Endothelial cell of umbilical vein (primary cell): ENCODE measurements around the gene SH3RF1. TPM values are rescaled to one million over a fixed set of nuclear protein-coding genes. Genes with fewer than 3 reads are reported as not detected.

Experiments
- BruUV-seq: library from RNA; stranded (reverse); fragments of 400-500 nt; replicated peaks from 2 replicates; lab custom pipeline; 2021; lab: Mats Ljungman, UMichigan
- CTCF ChIA-PET: fragments of 300-600, 350-600 bp; sonication (Branson Sonifier 250); formaldehyde crosslinking; loops from one replicate; lab custom pipeline; 2021; ENCODE audit warnings: antibody characterized with exemption, inconsistent platforms; lab: Charles Lee
- POLR2A ChIA-PET: fragments of 300-600, 350-600 bp; sonication (Branson Sonifier 250); formaldehyde crosslinking; loops from one replicate; lab custom pipeline; 2021; ENCODE audit warnings: antibody characterized with exemption, inconsistent platforms; lab: Charles Lee
- DNase-seq: peaks from one replicate; pipeline ENCODE4 v3.0.0-alpha.2; 2011; ENCODE audit warnings: low read depth, low spot score
- FAIRE-seq: peaks from 2 replicates; lab custom pipeline; 2011; peaks lifted over from hg19 to GRCh38; lab: Jason Lieb, UNC
- H2AFZ ChIP-seq: 2 replicates; pipeline ENCODE4 v1.6.0; 2012; ENCODE audit warnings: low read depth, low read length, control low read depth, inconsistent platforms
- H3K27ac ChIP-seq: 2 replicates; pipeline ENCODE4 v1.5.1; 2011; ENCODE audit warnings: low read depth, mild to moderate bottlenecking, control low read depth, low read length, moderate library complexity; ENCODE audit not compliant: insufficient read depth
- H3K27me3 ChIP-seq, 2 experiments: 2 replicates each; pipeline versions ENCODE4 v1.6.0 to v1.6.1; 2011; ENCODE audit warnings: low read length in 2 of 2, mixed read lengths in 1 of 2; ENCODE audit not compliant: control insufficient read depth in 2 of 2, insufficient read depth in 2 of 2
- H3K36me3 ChIP-seq, 2 experiments: 2 replicates in 1 of 2; 3 replicates in 1 of 2; pipeline ENCODE4 v1.5.1; 2011; ENCODE audit warnings: low read length in 2 of 2, mild to moderate bottlenecking in 1 of 2, moderate library complexity in 1 of 2; ENCODE audit not compliant: control insufficient read depth in 2 of 2, insufficient read depth in 2 of 2; ENCODE audit errors: extremely low read depth in 1 of 2
- H3K4me1 ChIP-seq: 3 replicates; pipeline ENCODE4 v1.5.1; 2011; ENCODE audit warnings: mild to moderate bottlenecking, low read length; ENCODE audit not compliant: control insufficient read depth, insufficient read depth; ENCODE audit errors: extremely low read depth
- H3K4me2 ChIP-seq: 2 replicates; pipeline ENCODE4 v1.6.1; 2011; ENCODE audit warnings: low read length, control low read depth, mixed read lengths; ENCODE audit not compliant: insufficient read depth
- H3K4me3 ChIP-seq, 3 experiments: fragments of 200-600 bp in 1 of 3; sonication (generic), shearing (Covaris generic) in 1 of 3; replicated peaks in 1 of 3; 2 replicates each; pipeline ENCODE4 v1.5.1; 2011 to 2016; ENCODE audit warnings: control low read depth in 3 of 3, low read length in 3 of 3, mild to moderate bottlenecking in 2 of 3, inconsistent platforms in 1 of 3, low read depth in 1 of 3, moderate library complexity in 1 of 3; ENCODE audit not compliant: insufficient read depth in 1 of 3
- H3K79me2 ChIP-seq: 2 replicates; pipeline ENCODE4 v1.6.0; 2012; ENCODE audit warnings: low read length, inconsistent platforms; ENCODE audit not compliant: control insufficient read depth, insufficient read depth
- H3K9ac ChIP-seq: replicated peaks from 2 replicates; pipeline ENCODE3; 2011; ENCODE audit warnings: low read length, control low read depth; ENCODE audit not compliant: insufficient read depth; ENCODE audit errors: extremely low read depth
- H3K9me1 ChIP-seq: replicated peaks from 3 replicates; pipeline ENCODE4 v1.6.0; 2011; ENCODE audit warnings: mild to moderate bottlenecking, low read length; ENCODE audit not compliant: control insufficient read depth, insufficient read depth; ENCODE audit errors: extremely low read depth
- H3K9me3 ChIP-seq: replicated peaks from 2 replicates; pipeline ENCODE4 v1.5.1; 2012; ENCODE audit warnings: low read length, inconsistent platforms; ENCODE audit not compliant: control insufficient read depth, insufficient read depth
- H4K20me1 ChIP-seq: replicated peaks from 2 replicates; pipeline ENCODE3; 2011; ENCODE audit warnings: mild to moderate bottlenecking, low read length; ENCODE audit not compliant: control insufficient read depth, insufficient read depth; ENCODE audit errors: extremely low read depth
- EZH2 ChIP-seq: IDR thresholded peaks from 2 replicates; pipeline ENCODE4 v1.6.1; 2012; ENCODE audit warnings: borderline replicate concordance, low read depth, mild to moderate bottlenecking, moderate library complexity, low read length, inconsistent platforms; ENCODE audit not compliant: severe bottlenecking
- FOS ChIP-seq: IDR thresholded peaks from 2 replicates; pipeline ENCODE4 v1.6.1; 2011; ENCODE audit warnings: mild to moderate bottlenecking, low read length, moderate library complexity, borderline replicate concordance; ENCODE audit not compliant: insufficient read depth
- GATA2 ChIP-seq: IDR thresholded peaks from 2 replicates; pipeline ENCODE4 v1.7.0; 2011; ENCODE audit warnings: low read depth, mild to moderate bottlenecking, moderate library complexity, mixed read lengths, low read length; ENCODE audit not compliant: insufficient read length, insufficient read depth
- JUN ChIP-seq: IDR thresholded peaks from 2 replicates; pipeline ENCODE4 v1.6.1; 2011; ENCODE audit warnings: borderline replicate concordance, low read depth; ENCODE audit not compliant: insufficient read length, insufficient read depth
- MYC ChIP-seq: IDR thresholded peaks from one replicate; pipeline ENCODE4 v1.6.1; 2011; ENCODE audit warnings: mild to moderate bottlenecking, low read depth, low read length
- POLR2A ChIP-seq: IDR thresholded peaks from 2 replicates; pipeline ENCODE4 v1.6.1; 2012; ENCODE audit warnings: low read depth, mild to moderate bottlenecking, control low read depth, low read length
- POLR2AphosphoS5 ChIP-seq: IDR thresholded peaks from 2 replicates; pipeline ENCODE4 v1.6.1; 2012; ENCODE audit warnings: low read depth, mild to moderate bottlenecking, control low read depth, low read length, moderate library complexity; ENCODE audit not compliant: insufficient read depth
- dilution Hi-C: fragments of 300-500 bp; cut with MboI; formaldehyde crosslinking; loops from one replicate; pipeline ENCODE4 v1.15.0; 2019; ENCODE audit warnings: low sequenced_read_pairs; ENCODE audit not compliant: extremely low pct_ligation_motif_present
- intact Hi-C: fragments of 100-400 bp; cut with micrococcal nuclease; formaldehyde crosslinking; loops from one replicate; pipeline ENCODE4 v1.10.0; 2022
- polyA plus RNA-seq, 4 experiments: library from polyadenylated mRNA; depleted of rRNA in 3 of 4; stranded (reverse) in 3 of 4; unstranded in 1 of 4; fragments of >200 nt; gene quantifications; 2 replicates each; pipeline versions ENCODE4 v1.2.1 to v1.2.3, GENCODE V29; 2011 to 2012; ENCODE audit warnings: missing spikeins in 1 of 4
- total RNA-seq: library from RNA; stranded (reverse); gene quantifications from 2 replicates; pipeline ENCODE4 v1.2.3, GENCODE V29; 2021
- TF ChIP-seq, protein P1 (sequence below): IDR thresholded peaks from 2 replicates; pipeline ENCODE4 v1.6.1; 2011; ENCODE audit not compliant: insufficient read depth, insufficient read length
- TF ChIP-seq, protein P2 (sequence below), 2 donors: IDR thresholded peaks; 1 replicate in 1 of 2; 2 replicates in 1 of 2; pipeline ENCODE4 v1.5.1; 2011; ENCODE audit warnings: low read length in 2 of 2, mild to moderate bottlenecking in 2 of 2, moderate library complexity in 2 of 2, control low read depth in 1 of 2, inconsistent platforms in 1 of 2, low read depth in 1 of 2; ENCODE audit not compliant: insufficient read depth in 1 of 2; ENCODE audit errors: extremely low read depth in 1 of 2

SH3RF1 gene
- total and polyA plus RNA-seq, 2 donors (not counting 3 experiments of a cell fraction or from before 2014, with no cell fraction given), result 16.2 to 24.9 TPM

DNA sequence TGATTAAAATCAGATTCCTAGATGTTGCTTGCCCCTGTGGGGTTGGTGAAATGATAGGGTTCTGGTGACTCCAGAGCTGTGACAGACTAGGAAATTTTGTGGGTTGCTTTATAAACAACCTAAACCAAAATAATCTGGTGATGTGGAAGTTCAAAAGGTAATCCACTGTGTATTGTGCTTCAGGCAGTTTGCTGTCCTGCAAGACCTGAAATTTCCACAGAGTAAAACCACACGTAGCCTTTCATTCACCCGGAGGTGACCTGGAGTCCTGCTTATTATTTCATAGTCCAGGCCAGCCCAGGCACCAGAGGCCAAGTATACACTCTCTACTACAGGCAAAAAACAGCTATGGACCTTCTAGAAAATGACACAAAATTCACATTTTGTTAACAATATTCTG is 146.1 kb downstream of the SH3RF1 start:
- DNase-seq (no peak), FAIRE-seq (no peak)
- BruUV-seq, result no TSS peak
- Histone ChIP-seq H4K20me1 (no peaks in the 10 kb centered on the region), H3K27ac (no peak overlapping the region), H2AFZ (no peak overlapping the region), H3K9ac (no peak overlapping the region), H3K9me1 (no peaks in the 10 kb centered on the region), H3K4me3 (no peak overlapping the region), H3K9me3 (no peaks in the 10 kb centered on the region), H3K4me1 (no peaks in the 10 kb centered on the region), H3K27me3 (no peaks in the 10 kb centered on the region), H3K79me2 (no peaks in the 10 kb centered on the region), H3K36me3 (peaks cover 13 to 18% of the 10 kb centered on the region in 2 experiments), H3K4me2 (no peak overlapping the region)
- TF ChIP-seq MYC (no peak), EZH2 (no peak)
- CTCF ChIA-PET, result interaction anchor here (0.7 kb wide), 1 partner anchor 20 kb away, joined by 3 read pairs; no protein-coding TSS in a partner anchor
- intact Hi-C loops, result no loop called here
- POLR2A ChIA-PET, result no interaction called here
- dilution Hi-C loops, result no loop called here

DNA sequence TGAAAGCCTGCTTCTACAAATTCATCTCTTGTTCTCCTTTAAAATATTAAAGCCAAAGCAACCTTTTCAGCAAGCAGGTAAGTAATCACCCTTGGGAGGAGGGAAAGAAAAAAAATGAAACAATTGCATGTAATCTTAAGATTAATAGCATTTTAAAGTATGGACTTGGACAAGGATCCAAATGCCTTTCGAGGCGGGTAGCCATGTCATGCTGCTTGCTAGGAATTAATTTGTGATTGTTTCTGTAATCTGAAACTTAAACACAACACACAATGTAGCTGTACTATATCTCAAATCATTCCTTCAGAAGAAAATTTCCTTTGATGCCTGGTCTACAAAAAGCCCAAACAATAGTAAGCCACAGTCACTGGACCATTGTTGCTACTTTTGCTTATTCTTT is 148.3 kb downstream of the SH3RF1 start:
- Histone ChIP-seq H3K4me3 (no peak overlapping the region), H3K27ac (no peak overlapping the region), H4K20me1 (no peaks in the 10 kb centered on the region), H3K4me2 (no peak overlapping the region), H3K36me3 (peaks cover 10% of the 10 kb centered on the region in 2 experiments), H2AFZ (no peak overlapping the region), H3K9ac (no peak overlapping the region), H3K4me1 (peaks cover 8% of the 10 kb centered on the region), H3K9me3 (no peaks in the 10 kb centered on the region), H3K27me3 (no peaks in the 10 kb centered on the region), H3K9me1 (no peaks in the 10 kb centered on the region), H3K79me2 (no peaks in the 10 kb centered on the region)
- dilution Hi-C loops, result no loop called here
- CTCF ChIA-PET, result no interaction called here
- POLR2A ChIA-PET, result no interaction called here
- intact Hi-C loops, result no loop called here
- no peak for FAIRE-seq
- TF ChIP-seq EZH2 (no peak), GATA2 (no peak), MYC (no peak), POLR2A (no peak), FOS (no peak), JUN (no peak), POLR2AphosphoS5 (no peak)
- TF ChIP-seq, protein P1, sequence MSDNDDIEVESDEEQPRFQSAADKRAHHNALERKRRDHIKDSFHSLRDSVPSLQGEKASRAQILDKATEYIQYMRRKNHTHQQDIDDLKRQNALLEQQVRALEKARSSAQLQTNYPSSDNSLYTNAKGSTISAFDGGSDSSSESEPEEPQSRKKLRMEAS, result no peak
- TF ChIP-seq, protein P2, sequence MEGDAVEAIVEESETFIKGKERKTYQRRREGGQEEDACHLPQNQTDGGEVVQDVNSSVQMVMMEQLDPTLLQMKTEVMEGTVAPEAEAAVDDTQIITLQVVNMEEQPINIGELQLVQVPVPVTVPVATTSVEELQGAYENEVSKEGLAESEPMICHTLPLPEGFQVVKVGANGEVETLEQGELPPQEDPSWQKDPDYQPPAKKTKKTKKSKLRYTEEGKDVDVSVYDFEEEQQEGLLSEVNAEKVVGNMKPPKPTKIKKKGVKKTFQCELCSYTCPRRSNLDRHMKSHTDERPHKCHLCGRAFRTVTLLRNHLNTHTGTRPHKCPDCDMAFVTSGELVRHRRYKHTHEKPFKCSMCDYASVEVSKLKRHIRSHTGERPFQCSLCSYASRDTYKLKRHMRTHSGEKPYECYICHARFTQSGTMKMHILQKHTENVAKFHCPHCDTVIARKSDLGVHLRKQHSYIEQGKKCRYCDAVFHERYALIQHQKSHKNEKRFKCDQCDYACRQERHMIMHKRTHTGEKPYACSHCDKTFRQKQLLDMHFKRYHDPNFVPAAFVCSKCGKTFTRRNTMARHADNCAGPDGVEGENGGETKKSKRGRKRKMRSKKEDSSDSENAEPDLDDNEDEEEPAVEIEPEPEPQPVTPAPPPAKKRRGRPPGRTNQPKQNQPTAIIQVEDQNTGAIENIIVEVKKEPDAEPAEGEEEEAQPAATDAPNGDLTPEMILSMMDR (IDR thresholded peaks at IDR 0.05; ENCODE audit: extremely low read depth in 1 of 2, insufficient read depth in 1 of 2, low read depth in 1 of 2, low read length in 2 of 2), result no peak
- DNase-seq, result no peak
- no TSS peak for BruUV-seq
